NCI-H1436 (cell line): ENCODE data around the gene CLEC2A.

Experiments used
- DNase-seq: peaks from one replicate; lab custom pipeline; 2025; lab: John Stamatoyannopoulos, UW

The CLEC2A gene

DNA sequence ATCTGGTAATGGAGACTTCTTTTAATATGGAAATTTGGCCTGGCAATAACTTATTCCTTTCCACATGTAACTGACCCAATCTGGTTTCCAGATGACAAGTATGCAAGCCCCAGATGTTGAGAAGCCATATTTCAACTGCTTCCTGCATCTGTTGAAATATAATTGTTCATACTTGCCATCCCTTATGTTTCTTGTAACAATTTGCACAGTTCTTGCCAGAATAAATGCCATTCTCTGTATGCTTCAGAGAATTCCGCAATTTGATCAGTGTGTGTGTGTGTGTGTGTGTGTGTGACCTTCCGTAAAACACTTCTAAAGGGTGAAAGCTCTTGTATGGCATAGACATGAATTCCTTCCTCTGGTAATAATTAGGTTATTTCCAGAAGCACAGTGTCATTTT is 1.8 kb upstream of the CLEC2A start:
- DNase-seq, result no peak

DNA sequence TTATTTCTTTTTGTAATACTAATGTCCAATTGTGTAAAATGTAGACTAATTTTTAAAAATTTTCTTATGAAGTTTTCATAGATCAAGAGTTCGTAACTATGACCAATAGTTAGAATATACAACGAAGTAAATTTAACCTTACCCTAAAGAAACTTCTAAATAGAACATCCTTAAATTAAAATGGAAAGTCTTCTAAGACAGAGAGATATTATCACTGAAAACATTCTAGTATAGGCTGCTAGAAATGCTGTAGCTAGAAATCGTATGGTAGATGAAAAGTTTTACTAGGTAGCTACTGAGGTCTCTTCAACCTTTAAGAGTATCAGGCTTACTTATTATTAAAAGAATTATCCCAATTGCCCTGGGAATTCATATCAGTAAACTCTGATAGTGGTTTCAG is 925 bp downstream of the CLEC2A start:
- DNase-seq, result no peak

DNA sequence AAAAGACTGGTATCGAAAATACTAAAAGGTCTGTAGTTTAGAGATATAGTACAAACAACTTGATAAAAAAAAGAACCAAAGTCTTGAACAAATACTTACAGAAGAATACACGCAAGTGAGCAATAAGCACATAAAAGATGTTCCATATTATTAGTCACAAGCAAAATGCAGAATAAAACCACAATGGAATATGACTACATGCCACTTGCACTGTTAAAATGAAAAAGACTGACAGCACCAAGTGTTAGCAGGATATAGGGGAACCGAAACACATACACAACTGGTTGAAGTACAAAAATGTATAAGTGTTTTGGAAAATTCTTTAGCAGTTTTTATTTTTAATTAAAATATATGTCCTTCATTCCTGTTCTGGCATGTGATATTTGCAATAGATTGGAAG is 3.6 kb downstream of the CLEC2A start:
- DNase-seq, result no peak

DNA sequence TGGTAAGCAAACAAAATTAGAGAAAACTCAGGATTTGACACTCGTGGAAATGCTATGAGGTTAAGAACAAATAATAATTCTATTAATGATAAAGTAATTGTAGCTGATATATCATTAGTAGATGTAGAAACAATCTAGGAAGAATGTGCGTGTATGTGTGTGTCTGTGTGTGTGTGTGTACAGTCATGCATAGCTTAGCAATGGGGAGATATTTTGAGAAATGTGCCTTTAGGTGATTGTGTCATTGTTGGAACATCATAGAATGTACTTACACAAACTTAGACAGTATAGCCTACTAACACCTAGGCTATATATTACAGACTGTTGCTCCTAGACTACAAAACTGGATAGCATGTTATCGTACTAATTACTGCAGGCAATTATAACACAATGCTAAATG is 5.3 kb downstream of the CLEC2A start:
- no peak for DNase-seq

DNA sequence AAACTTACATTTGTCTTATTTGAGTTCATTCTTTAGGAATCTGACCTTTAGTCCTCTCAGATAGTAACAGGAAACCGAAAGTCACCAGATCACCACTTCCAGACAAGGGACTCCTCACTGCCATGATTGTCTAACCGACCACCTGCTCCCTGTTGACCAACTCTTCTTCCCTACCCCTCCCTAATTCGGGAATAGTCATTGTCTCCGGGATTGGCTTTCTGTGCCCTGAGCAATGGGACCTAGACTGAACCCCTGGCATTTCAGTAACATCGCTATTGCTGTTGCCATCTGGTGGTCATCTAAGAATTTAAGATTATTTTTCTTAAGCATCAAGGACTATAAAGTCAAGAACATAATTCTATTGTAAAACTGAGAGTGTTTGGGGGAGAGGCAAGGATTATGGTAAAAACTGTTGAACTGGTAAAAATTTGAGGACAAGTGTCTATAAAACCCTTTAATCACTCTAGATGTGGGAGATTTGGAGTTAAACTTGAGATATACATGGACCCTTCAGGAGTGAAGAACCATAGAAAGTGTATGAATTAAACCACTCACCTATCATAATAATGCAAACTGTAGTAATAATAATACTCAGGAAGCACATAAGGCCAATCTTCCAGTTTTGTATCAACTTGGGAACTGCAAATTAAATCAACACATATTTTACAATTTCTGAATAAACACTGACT is 6.3 kb downstream of the CLEC2A start:
- DNase-seq, result no peak

DNA sequence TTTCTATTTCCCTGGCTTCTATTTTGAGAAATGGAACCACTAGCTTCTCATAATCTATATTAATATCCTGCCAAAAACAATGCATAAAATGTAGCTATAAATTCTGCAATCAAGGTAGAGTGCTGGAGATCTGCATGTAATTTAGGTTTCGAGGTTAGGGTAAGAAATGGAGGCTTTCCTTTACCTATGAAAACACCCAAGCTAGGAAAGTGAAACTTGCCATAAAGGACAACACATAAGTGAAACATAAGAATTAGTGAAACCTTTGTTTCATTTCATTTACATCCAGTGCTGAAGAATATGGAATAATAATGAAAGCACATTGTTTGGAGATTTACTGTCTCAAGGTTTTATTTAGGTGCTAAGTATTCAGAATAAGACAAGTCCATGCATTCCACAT is 9.7 kb downstream of the CLEC2A start:
- DNase-seq, result no peak

DNA sequence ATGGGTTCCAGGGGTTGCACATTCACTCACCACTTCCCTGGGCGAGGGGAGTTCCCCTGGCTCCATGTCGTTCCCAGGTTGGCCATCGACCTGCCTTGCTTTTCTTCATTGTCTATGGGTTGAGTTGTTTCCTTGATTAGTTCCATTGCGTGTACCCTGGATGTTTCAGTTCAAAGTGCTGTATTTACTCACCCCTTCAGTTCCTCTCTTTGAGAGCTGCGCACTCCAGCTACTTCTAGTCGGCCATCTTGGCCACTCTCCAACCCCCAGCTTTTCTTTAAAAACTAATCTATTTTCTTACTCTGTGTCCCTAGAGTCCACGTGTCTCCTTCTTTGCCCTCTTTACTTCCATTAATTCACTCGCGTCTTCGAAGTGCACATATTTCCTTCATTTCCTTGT is 11.7 kb downstream of the CLEC2A start:
- no peak for DNase-seq

DNA sequence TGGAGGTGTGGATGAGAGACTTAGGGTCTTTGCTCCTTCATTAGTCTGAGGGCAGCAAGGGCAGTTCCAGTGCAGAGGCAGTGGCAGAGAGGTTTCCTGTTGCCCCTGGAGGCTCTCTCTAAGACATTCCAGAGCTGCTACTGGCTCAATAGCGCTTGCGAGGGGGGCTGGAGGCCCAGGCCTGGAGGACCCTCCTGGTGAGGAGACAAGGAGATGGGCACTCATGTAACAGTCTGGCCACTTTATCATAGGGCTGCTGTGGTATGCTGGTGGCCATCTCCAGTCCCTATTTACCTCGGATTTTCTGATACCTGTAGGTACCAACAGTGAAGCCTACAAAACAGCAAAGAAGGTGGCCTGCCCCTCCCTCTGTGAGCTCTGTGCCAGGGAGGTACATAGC is 12.7 kb downstream of the CLEC2A start:
- DNase-seq, result no peak

DNA sequence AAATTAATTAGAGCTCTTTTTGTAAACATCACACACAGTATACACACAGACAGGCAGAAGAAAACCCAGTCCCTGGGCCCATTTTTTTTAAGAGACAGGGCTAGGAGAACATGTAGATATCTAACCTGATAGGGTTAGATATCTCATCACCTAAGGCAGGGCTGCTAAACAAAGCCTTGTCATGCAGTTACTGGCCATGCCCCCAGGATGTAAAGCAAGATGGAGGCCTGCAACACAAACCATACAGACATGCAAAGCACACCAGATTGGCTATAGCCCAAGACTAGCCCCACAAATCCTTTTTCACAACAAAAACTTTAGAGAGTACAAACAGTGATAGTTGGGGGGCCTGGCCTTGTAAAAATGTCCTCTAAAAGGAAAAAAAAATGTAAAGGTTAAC is 20.5 kb downstream of the CLEC2A start:
- no peak for DNase-seq

DNA sequence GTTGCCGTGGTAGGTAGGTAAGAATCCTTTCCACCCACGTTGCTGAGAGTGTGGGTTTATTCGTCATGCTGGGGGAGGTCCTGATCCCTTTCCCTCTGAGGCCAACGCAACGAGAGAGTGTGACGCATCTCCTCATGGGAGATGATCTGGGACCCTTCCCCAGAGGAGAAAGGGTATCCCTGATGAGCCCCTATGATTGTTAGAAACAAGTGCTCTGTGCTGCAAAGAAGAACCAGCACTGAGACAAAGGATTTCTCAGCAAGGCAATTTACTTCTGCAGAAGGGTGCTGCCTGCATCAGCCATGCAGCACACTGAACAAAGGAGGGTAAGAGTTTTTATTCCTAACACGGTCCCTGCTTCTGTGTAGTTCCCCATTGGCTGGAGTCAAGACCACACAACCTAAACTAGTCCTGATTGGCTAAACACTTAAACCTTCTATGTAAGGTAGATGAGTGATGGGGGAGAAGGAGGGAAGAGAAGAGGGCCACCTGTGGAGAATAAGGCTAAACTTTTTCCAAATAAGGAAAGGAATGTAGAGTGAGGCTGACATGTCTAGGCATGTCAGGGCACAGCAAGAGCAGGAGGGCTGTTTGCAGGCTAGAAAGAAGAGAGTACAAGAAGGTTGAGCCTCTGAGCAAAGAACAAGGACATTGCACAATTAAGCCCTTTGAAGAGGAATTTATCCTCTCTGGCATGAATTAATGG is 21.3 kb downstream of the CLEC2A start:
- no peak for DNase-seq

DNA sequence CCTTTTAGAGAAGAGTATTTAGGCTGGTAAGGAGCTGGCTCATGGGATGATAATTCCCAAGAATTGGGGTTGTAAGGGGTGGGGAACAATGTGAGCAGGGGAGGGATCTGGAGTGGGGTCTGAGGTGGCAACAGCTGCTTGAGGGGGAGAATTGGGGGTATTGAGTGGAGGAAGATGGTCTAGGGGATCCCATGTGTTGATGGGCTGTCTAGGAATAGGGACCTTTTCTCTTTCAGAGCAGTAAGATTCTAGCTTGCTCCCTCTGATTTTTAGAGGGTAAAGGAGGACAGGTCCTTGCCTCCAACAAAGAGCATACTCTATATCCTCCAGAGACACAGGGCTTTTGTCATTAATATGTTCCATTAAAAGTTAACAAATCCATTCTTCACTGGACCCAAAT is 22.4 kb downstream of the CLEC2A start:
- DNase-seq, result no peak

DNA sequence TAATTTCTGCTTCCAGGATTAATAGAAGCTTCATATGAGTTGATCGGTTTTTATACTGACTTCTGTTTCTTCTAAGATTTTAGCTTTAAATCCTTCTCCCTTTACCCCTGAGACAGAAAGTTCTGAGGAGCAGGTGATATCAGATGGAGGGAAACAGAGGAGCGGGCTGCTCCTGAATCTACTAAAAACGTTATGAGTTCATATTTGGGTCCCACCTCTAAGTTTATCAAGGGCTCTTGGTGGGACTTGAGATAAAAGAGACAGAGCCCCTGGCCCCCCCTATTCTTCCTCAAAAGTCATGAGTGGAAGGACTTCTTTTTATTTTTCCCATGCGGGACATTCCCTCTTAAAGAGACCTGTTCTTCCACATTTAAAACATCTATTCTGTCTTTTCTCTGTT is 23.8 kb downstream of the CLEC2A start:
- DNase-seq, result no peak

DNA sequence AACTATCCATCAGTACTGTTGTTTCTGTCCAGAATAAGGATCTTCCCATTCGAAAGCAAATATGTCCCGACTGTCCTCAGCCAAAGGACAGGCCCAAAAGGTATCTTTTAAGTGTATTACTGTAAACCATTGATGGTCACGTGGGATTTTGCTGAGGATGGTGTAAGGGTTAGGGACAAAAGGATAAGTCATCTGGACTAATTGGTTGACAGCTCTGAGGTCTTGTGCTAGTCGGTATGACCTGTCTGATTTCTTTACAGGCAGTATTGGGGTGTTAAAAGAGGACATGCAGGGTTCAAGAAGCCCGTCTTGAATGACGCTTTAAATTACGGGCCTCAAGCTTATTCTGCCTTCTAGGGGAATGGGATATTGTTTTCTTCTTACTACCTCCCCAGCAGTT is 24.4 kb downstream of the CLEC2A start:
- no peak for DNase-seq

DNA sequence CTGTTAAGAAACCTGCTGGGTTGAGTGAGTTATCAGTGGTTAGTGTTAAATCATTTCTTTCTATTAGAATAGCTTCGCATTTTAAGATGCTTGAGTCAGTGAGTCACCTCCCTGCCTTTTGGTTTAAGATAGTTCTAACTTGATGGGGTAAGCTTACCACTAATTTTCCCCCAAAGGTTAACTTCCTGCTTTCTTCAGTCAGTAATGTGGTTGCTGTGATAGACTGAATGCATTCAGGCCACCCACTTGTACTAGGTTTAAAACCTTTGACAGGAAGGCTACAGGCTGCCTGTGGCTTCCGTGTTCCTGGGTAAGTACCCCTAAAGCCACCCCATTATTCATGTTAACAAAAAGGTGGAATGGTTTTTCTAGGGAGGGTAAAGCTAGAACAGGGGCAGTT is 25.3 kb downstream of the CLEC2A start:
- no peak for DNase-seq

DNA sequence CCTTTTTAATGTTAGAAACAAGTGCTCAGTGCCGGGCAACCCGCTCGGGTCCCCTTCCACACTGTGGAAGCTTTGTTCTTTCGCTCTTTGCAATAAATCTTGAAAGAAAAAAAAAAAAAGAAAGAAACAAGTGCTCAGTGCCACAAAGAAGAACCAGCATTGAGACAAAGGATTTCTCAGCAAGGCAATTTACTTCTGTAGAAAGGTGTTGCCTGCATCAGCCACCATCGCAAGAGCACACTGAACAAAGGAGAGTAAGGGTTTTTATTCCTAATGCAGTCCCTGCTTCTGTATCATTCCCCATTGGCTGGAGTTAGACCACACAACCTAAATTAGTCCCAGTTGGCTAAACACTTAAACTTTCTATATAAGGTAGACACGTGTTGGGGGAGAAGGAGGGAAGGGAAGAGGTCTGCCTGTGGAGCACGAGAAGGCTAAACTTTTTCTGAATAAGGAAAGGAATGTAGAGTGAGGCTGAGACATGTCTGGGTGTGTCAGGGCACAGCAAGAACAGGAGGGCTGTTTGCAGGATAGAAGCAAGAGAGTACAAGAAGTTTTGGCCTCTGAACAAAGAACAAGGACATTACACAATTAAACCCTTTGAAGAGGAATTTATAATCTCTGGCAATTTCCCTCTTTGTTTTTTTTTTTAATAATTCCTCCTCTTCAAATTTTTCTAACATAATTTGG is 29.5 kb downstream of the CLEC2A start:
- no peak for DNase-seq

DNA sequence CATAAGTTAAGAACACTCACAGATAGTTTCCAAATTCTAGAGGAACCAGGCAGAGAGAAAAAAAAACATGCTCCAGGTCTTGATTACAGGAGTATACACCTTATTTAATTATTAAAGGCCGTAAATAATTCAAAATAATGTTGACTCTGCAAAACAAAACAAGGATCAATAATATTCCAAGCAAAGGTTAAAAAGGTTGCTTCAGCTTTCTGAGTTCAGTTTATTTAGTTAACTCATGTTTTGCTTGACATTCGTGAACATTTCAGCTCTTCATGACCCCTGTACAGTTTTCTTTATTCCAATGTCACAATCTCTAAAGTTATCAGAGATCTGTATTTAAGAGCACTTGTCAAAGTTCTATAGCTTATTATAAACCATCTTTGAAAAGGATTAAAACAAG is 31.2 kb downstream of the CLEC2A start:
- DNase-seq, result no peak

DNA sequence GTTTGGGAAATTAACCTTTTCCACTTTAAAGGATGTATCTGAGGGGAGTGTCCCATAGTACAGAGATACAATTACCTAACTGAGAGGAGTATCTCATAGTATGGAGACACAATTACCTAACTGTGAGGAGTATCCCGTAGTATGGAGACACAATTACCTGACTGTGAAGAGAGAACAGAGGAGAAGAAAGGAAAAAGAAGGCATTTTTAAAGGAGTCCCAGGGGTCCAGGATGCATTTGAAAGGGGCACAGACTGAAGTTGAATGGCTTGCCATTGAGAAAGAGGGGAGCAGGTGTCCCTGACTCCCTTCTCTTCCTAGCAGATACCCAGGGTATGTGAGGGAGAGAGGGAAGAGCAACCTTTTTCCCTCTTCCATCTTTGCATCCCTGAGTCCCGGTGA is 33.0 kb downstream of the CLEC2A start:
- no peak for DNase-seq

DNA sequence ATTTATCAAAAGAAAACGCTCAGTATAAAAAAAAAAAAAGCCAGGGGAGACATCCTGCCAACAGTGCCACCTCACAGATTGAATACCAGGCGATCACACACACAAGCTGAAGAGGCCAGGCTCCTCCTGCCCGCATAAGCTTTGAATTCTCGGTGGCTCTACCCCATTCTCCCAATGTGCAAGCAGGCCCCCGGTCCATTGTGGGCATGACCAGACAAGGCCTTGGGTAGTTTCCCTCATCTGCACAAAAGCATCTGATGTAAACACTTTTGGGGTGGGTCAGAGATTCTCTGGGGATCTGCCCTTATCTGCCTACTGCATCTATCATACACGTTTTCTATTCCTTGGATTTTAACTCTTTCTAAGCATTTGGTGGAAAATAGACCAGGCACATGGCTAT is 34.6 kb downstream of the CLEC2A start:
- no peak for DNase-seq

DNA sequence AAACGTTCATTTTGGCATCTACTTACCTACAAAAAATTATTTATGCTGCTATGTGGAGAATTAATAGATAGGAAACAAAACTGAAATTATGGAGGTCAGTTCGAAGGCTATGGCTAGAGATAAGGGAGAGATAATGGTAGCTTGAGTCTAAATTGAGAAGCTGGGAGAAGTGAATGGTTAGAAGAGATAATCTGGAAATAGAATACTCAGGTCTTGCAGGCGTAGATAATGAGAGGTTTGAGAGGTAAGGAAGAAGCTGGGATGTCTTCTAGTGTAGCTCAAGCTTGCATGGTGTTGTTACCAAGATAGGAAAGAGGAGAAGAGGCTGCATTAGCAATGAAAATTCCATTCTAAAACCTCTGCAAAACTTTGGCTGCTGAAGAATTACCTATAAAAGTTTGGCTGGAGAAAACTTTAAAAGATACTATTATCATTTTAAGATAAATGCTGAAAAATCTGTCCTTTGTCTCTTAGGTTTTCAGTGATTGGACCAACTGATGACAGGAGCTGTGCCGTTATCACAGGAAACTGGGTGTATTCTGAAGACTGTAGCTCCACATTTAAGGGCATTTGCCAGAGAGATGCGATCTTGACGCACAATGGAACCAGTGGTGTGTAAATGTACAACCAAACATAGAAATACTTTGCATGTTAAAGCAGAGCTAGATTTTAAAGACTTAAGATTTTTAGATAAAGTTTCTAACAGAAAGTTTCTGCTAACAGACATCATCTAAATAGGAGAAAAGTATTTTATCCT is 36.8 kb downstream of the CLEC2A start:
- no peak for DNase-seq

DNA sequence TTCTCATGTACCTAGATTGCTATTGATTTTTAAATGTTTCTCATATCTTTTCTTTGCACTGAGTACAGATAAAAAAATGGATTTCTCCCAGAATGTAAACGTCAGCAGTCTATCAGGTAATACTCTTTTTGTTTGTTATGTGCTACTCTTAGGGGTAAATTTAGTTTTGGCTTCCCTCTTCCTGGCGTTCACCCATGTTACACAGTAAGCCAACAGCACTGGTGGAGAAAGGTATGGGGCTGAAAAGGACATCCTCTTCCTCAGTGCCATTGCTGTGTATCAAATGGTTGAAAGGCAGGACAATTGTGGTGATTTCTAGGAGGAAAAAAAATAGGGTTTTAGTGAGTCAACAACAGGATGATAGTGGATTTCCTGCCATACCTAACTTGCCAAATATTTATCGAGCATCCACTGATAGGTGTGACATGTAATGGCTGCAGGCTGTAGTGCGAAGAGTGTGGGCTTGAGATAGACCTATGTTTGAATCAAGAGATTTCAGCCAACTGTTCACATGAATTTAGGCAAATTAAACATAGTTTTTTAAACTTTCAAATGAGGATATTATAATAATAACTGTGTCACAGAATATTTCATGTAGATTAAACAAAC is 43.4 kb downstream of the CLEC2A start:
- DNase-seq, result no peak

DNA sequence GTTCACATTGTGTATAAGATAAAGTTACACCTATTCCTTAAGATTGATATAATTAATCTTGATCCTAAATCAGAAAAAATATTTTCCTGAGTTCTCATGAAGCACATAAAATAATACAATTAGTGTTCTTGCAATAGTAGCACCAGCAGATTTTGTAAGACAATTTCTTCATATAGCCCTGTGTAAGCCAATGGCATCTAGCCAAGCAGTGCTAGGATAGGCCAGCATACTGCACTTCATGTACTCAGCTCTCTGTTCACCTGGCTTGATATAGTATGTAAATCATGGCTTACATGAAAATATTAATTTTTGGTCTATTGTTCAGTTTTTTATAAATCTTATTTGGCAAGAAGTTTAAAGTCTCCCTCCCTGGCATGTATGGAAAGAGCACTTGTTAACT is 49.0 kb downstream of the CLEC2A start:
- DNase-seq, result no peak

DNA sequence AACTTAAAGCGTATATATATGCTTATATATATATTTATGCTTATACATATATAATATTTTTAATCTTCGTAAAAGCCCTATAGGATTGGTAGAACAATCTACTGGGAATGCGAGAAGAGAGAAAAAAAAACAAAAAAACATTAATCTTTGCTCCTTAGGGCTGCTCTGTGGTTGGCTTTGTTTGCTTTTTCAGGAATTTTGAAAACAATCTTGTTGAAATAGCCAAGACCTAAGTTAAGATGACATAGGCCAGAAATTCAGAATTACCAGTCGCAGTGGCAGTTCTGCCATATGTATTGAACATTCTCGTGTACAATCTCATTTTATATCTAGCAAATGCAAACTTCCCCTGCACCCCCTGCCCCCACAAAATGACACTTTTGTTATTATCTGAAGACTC is 50.2 kb downstream of the CLEC2A start:
- DNase-seq, result no peak
